HG03108 (cell line): ENCODE measurements around the gene ERH.
"Not testable (repeated sequence)": the region's sequence is repeated elsewhere in the genome, so short reads cannot be mapped to it uniquely, and the experiment has no call there.

ENCODE experiments used
- ATAC-seq: cut with Tn5 transposase; IDR thresholded peaks from one replicate; pipeline ENCODE4 v1.9.1; 2021; ENCODE audit warnings: moderate library complexity; ENCODE audit not compliant: unreplicated experiment

The ERH gene

GRCh38 chr14:69398818-69399210 is 715 bp upstream of the ERH start:
- ATAC-seq, result peak; percentile 4

DNA sequence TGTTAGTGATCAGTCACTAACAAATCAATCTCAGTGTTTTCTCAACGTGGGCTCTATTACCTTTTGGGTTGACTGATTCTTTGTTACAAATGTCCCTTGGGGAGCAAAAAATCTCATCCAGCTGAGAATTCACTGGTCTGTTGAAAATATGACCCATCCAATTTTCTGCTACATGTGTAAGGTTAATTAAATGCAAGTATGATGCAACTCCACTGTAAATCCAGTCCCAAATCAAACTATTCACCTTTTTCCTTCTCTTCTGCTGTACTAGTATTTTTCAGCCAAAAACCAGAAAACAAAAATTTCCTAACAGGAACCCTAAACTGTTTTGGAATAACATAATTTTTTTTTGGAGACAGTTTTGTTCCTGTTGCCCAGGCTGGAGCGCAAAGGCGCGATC is 2.2 kb downstream of the ERH start:
- ATAC-seq, result no peak

GRCh38 chr14:69392481-69392880 is 5.6 kb downstream of the ERH start:
- ATAC-seq, result no peak

DNA sequence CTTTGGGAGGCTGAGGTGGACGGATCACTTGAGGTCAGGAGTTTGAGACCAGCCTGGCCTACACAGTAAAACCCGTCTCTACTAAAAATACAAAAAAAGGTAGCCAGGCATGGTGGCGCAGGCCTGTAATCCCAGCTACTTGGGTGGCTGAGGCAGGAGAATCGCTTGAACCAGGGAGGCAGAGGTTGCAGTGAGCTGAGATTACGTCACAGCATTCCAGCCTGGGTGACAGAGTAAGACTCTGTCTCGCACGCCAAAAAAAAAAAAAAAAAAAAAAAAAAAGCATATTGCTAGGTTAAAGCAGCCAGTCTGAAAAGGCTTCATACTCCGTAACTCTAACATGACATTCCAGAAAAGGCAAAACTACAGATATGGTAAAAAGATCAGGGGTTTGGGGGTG is 6.7 kb downstream of the ERH start:
- not testable (repeated sequence) for ATAC-seq

DNA sequence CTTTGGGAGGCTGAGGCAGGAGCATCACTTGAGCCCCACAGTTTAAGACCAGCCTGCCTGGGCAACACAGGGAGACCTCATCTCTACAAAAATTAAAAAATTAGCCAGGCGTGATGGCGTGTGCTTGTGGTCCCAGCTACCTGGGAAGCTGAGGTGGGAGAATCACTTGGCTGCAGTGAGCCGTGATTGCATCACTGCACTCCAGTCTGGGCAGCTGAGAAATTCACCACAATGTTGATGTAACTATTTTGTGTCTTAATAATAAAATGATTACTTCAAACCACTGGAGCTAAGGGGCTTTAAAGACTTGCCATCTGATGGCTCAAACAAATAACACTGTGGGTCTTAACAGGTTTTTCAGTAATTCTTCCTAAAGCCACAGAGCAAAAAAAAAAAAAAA is 10.8 kb downstream of the ERH start:
- ATAC-seq, result no peak

GRCh38 chr14:69378274-69378673 is 19.8 kb downstream of the ERH start:
- ATAC-seq, result no peak

DNA sequence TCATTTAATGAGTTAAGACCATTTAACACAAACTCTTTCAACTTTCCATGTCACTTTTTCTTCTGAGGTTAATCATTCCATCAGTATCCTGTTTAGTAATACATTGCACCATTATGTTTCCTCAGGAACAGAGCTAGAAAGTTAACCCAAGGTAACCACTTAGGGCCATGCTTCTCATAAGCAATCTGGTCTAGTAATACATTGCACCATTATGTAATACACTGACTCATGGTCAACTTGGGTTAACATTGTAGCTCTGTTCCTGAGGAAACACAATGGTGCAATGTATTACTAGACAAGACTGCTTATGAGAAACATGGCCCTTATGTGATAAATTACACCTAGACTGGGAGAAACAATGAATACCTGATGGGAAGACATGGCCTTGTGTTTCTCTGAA is 21.7 kb downstream of the ERH start:
- no peak for ATAC-seq

DNA sequence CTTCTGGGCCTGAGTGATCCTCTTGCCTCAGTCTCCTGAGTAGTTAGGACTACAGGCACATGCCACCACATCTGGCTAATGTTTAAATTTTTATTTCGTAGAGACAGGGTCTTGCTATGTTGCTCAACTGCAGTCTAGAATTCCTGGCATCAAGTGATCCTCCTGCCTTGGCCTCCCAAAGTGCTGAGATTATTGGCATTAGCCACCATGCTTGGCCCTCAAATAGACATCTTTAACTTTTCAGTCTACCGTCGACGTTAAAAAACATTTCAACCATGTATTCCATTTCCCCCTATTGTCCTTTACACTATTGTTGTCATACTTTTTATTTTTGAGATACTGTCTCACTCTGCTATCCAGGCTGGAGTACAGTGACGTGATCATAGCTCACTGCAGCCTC is 22.4 kb downstream of the ERH start:
- no peak for ATAC-seq

GRCh38 chr14:69375182-69375581 is 22.9 kb downstream of the ERH start:
- ATAC-seq, result no peak

DNA sequence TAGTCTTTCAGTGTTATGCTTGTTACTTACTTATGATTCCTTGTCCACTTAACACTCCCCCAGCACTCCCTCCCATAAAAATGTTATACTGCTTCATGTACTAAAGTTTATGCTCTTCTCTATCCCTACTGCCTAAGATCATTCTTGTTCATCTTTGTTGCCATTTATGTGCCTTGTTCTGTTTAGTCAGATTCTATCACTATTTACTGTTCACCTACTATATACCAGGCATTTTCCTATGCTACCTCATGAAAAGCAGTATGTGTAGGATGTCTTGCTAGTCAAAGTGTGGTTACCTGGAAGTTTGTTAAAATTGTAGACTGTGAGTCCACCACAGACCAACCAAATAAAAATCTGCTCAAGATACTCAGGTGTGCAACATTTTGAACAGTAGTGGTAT is 23.9 kb downstream of the ERH start:
- ATAC-seq, result no peak

GRCh38 chr14:69373104-69373503 is 25.0 kb downstream of the ERH start:
- ATAC-seq, result no peak

DNA sequence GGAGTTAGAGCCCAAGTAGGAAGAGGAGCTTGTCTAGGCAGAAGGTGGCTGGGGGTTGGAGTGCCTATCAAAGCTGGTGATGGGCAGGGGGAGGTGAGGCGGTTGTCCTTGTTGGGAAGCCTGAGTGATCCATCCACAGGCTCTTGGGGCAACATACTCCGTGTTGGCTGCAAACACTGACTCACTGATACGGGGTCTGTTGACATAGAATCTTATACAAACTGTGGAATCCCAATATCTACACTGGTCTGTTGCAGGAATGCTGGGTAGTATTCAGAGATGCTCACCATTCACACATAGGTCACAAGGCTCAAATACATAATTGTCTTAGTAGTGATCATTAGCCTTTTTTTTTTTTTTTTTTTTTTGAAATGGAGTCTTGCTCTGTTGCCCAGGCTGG is 26.0 kb downstream of the ERH start:
- no peak for ATAC-seq

- ATAC-seq, result no peak
Measured at GRCh38 chr14:69370061-69370460, 28.0 kb downstream of the ERH start.

DNA sequence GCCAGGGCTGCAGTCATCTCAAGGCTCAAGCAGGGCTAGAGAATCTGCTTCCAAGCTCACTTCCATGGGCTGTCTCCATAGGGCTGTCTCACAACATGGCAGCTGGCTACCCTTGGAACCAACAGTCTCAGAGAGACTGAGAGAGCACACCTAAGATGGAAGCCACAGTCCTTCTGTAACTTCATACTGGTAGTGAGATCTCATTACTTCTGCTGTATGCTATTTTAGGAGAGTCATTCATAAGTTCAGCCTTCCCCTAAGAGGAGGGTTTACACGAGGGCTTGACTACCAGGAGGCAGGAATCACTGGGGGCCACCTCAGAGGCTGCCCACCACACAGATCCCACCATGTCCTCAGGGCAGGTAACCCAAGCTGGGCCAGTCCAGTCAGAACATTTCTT is 29.7 kb downstream of the ERH start:
- no peak for ATAC-seq

DNA sequence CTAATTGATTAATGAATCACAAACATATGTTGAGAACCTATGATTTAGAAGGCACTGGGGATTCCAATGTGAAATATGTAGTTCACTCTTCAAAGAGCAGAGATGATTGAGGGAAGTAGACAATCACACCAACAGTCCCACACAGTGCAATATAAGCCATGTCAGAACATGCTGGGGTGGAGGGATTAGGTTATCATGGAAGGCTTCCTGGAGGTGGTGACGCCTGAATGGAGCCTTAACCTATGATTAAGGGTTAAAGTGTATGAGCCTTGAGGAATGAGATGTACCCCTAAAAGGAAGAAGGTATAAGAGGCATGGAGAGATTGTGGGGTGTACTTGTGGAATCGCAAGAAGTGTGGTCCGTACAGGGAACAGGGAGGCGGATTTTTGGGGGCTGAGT is 31.3 kb downstream of the ERH start:
- no peak for ATAC-seq

DNA sequence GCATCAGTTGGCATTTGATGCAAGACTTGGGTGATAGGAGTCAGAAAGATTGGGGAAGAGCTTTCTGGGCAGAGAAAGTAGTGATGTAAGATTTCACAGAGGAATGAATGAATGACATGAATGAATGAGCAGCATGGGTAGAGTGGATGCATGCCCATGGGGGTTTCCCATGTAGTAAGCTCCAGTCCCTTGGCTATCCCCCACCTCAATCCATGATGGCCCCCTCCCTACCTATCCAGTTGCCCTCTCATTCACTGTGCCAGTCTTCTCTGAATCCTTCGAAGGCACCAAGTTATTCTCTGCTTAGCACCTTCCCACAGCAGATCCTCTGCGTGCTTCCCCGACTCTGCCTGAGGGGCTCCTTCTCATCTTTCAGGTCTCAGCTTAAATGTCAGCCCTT is 32.0 kb downstream of the ERH start:
- no peak for ATAC-seq

DNA sequence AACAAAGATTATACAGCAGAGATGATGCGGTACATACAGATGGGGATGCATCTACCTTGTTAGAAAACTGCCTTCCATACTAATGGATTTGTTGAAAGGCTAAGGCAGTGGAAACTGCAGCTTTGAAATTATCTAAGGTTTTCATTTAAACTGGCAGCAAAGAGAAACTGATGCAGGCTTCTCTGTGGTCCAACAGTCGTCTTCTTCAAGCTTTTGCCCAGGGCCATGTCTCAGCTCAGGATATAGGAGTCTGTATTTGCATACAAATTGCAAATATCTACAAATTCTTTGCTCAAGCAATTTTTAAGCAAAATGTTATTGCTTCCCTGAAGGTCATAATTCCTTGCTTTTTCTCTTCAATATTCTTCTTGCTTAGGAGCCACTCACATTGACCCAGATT is 33.7 kb downstream of the ERH start:
- ATAC-seq, result no peak

DNA sequence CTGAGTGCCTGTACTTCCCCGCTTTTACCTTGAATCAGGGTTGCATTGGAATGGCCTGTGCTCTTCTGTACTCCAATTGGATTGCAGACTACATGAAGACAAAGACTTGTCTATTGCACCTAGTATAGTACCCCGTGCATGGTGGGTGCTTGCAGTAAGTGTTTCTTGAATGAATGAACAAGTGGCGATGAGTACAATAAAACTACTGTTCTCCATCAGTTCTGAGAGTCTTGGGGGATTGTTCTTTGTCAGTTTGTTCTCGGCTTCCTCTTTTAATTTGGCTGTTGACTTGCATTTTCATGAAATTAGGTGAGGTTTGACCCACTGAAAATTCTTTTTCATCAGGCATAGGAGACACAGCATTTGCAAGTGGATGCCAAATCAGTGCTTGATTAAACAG is 34.1 kb downstream of the ERH start:
- ATAC-seq, result no peak

DNA sequence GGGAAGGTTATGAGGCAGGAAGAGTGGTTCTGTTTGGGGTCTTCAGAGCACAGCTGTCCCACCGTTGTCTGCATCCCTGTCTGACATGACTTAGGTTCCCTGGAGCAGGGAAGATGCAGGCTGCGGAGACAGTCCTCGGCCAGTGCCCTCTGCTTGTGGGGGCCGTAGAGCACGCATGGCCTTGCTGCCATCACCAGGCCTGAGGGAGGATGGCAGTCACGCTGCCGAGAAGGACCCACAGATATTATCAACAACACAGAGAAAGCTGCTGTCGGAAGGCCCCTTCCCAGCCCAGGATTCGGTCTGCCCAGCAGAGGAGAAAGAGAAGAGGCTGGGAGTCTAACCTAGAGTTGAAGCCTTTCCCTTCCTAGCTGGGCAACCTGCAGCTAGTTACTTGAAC is 35.0 kb downstream of the ERH start:
- no peak for ATAC-seq

- no peak for ATAC-seq
Measured at GRCh38 chr14:69360438-69361108, 37.5 kb downstream of the ERH start.

DNA sequence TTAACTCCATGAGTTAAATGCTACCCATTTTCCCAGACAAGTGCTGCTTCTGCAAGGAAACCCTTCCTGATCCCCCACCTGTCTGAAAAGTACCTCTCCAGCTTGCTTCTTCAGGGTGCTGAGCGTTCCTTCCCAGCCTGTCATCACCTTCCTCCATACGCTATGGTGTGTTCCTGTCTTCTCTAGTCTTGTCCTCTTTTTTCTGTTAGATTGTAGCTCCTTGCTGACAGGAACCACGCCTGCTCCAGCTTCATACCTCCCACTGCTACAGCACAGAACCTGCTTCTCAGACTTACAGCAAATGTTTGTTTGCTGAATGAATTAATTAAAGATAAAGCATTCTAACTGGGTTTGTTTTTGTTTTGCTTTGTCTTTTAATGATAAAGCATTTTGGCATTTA is 39.1 kb downstream of the ERH start:
- ATAC-seq, result no peak

GRCh38 chr14:69358233-69358963 is 39.7 kb downstream of the ERH start:
- no peak for ATAC-seq
